Fibroblast of lung (primary cell): ENCODE measurements around the gene SDHAF1.
A peak's percentile ranks its signal among the peaks of the same experiment; 100 is the strongest.

Experiments used
- CTCF ChIP-seq, 2 donors: IDR thresholded peaks in 1 of 2; conservative IDR thresholded peaks in 1 of 2; 1 replicate in 1 of 2; 2 replicates in 1 of 2; pipeline ENCODE4 v1.5.1; 2011 to 2012; ENCODE audit warnings: low read length in 2 of 2, control low read depth in 1 of 2, inconsistent platforms in 1 of 2, low read depth in 1 of 2, mild to moderate bottlenecking in 1 of 2
- EZH2 ChIP-seq: IDR thresholded peaks from 2 replicates; pipeline ENCODE4 v1.5.1; 2012; ENCODE audit warnings: low read length, control low read depth, mild to moderate bottlenecking; ENCODE audit errors: missing control alignments

GRCh38 chr19:35986664-35987570, 8.1 kb upstream of the SDHAF1 start:
- TF ChIP-seq CTCF (conservative IDR thresholded peaks at IDR 0.05 in 1 of 2, IDR thresholded peaks at IDR 0.05 in 1 of 2; ENCODE audit: low read depth in 1 of 2, low read length in 2 of 2) (no peak), EZH2 (peak; percentile 61)
